ENCODE measurements around the gene UNC13A.

- TF ChIP-seq CTCF (IDR thresholded peaks at IDR 0.05): no peak
- no peak for TF ChIP-seq POLR2A (IDR thresholded peaks at IDR 0.05)
- TF ChIP-seq POLR2AphosphoS5 (IDR thresholded peaks at IDR 0.05): no peak
Observed at GRCh38 chr19:17556995-17557394, 131.2 kb downstream of the UNC13A start.
